Uterus (tissue), 4 donors: ENCODE results near the gene NCDN. TPM values are rescaled to one million over a fixed set of nuclear protein-coding genes. Genes with fewer than 3 reads are reported as not detected.

Experiments
- DNase-seq, 2 donors: peaks; one replicate each; pipeline ENCODE4 v3.0.0-alpha.2; 2019 to 2020
- H3K27ac ChIP-seq, 2 donors: fragments of 200-600 bp; sonication (generic); 1 replicate in 1 of 2; 2 replicates in 1 of 2; pipeline ENCODE4 v1.5.1; 2016 to 2018
- H3K27me3 ChIP-seq, 2 donors: fragments of 200-600 bp; sonication (generic); one replicate each; pipeline ENCODE4 v1.5.1; 2018 to 2019; ENCODE audit warnings: control low read depth in 1 of 2
- H3K36me3 ChIP-seq, 2 donors: fragments of 200-600 bp; sonication (generic); one replicate each; pipeline ENCODE4 v1.5.1; 2019; ENCODE audit warnings: control low read depth in 1 of 2
- H3K4me1 ChIP-seq, 2 donors: fragments of 200-600 bp; sonication (generic); one replicate each; pipeline ENCODE4 v1.5.1; 2018 to 2019; ENCODE audit warnings: control low read depth in 1 of 2
- H3K4me3 ChIP-seq, 2 donors: fragments of 200-600 bp; sonication (generic); 1 replicate in 1 of 2; 2 replicates in 1 of 2; pipeline ENCODE4 v1.5.1; 2018 to 2019; ENCODE audit warnings: mild to moderate bottlenecking in 1 of 2
- H3K9me3 ChIP-seq, 2 donors: fragments of 200-600 bp; sonication (generic); one replicate each; pipeline ENCODE4 v1.5.1; 2019; ENCODE audit warnings: control low read depth in 1 of 2
- CTCF ChIP-seq, 4 experiments: fragments of 200-600 bp in 2 of 4; fragments of 450-650 bp in 2 of 4; sonication (generic) in 2 of 4; IDR thresholded peaks; one replicate each; pipeline ENCODE4 v1.5.1; 2016 to 2019; ENCODE audit warnings: antibody characterized with exemption in 4 of 4, mild to moderate bottlenecking in 2 of 4, moderate library complexity in 1 of 4
- POLR2A ChIP-seq, 2 donors: fragments of 450-650 bp; IDR thresholded peaks; one replicate each; pipeline ENCODE4 v1.6.1; 2016; ENCODE audit warnings: antibody characterized with exemption in 2 of 2, mild to moderate bottlenecking in 1 of 2, moderate library complexity in 1 of 2
- intact Hi-C: fragments of 100-400 bp; cut with DNase I; formaldehyde crosslinking; loops from one replicate; pipeline ENCODE4 v1.15.1; 2023; ENCODE audit warnings: low total_unique reads
- total RNA-seq, 4 donors: library from RNA; depleted of rRNA in 3 of 4; stranded (reverse); fragments of >200 nt in 3 of 4; gene quantifications; one replicate each; pipeline versions ENCODE4 v1.1.0 to v1.2.4, GENCODE V29; 2014 to 2023
- donor health status: DM: yes; HTN: yes; CAD: no.

NCDN gene
- total RNA-seq, 4 donors from 2014 or later = 4.4 to 29.9 (median 17.0) TPM

GRCh38 chr1:35564884-35565741 is 7.5 kb downstream of the NCDN start:
- intact Hi-C loops = loop anchor here (5.0 kb wide), 2 partner anchors 113 to 162 kb away; no protein-coding TSS in a partner anchor
- Histone ChIP-seq H3K9me3 (no peaks in the 10 kb centered on the region), H3K27ac (no peak overlapping the region), H3K4me3 (no peak overlapping the region), H3K27me3 (no peaks in the 10 kb centered on the region), H3K4me1 (peaks cover 0 to 9% of the 10 kb centered on the region in 2 donors), H3K36me3 (no peaks in the 10 kb centered on the region)
- TF ChIP-seq POLR2A (IDR thresholded peaks at IDR 0.05) = no peak
- TF ChIP-seq CTCF (IDR thresholded peaks at IDR 0.05) = no peak
- no peak for DNase-seq

GRCh38 chr1:35565742-35566133 is 8.1 kb downstream of the NCDN start:
- Histone ChIP-seq H3K27ac (no peak overlapping the region), H3K4me3 (no peak overlapping the region), H3K4me1 (peaks cover 0 to 4% of the 10 kb centered on the region in 2 donors), H3K9me3 (no peaks in the 10 kb centered on the region), H3K36me3 (no peaks in the 10 kb centered on the region), H3K27me3 (no peaks in the 10 kb centered on the region)
- TF ChIP-seq CTCF (IDR thresholded peaks at IDR 0.05) (no peak), POLR2A (IDR thresholded peaks at IDR 0.05) (no peak)
- intact Hi-C loops = loop anchor here (5.0 kb wide), 1 partner anchor 162 kb away; no protein-coding TSS in a partner anchor
- DNase-seq = no peak

- Histone ChIP-seq H3K4me3 (no peak overlapping the region), H3K36me3 (no peaks in the 10 kb centered on the region), H3K4me1 (peaks cover 0 to 3% of the 10 kb centered on the region in 2 donors), H3K27me3 (no peaks in the 10 kb centered on the region), H3K27ac (no peak overlapping the region), H3K9me3 (no peaks in the 10 kb centered on the region)
- intact Hi-C loops = loop anchor here (5.0 kb wide), 1 partner anchor 159 kb away; no protein-coding TSS in a partner anchor
- TF ChIP-seq POLR2A (IDR thresholded peaks at IDR 0.05) = no peak
- TF ChIP-seq CTCF (IDR thresholded peaks at IDR 0.05) = no peak
- no peak for DNase-seq
Measured at GRCh38 chr1:35567947-35568558, 10.5 kb downstream of the NCDN start.

DNA sequence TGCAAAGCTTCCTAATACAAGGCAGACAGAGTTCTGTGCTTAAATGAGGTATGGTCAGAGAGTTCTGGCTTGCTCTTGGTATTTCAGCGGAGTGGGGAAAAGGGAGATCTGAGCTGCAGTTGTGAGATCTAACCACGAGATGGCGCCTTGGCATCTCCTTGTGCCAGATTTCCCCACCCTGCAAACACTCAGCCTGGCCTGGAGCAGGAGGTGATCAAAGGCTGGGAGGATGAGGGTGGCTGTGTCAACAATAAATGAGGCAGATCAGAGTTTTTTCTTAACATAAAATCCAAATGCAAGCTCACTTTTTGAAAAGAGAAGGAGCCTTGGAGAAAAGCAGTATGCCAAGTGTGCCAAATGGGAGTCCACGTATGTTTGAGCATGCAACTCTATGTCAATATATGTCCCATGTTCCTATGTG is 11.4 kb downstream of the NCDN start:
- H3K4me1 ChIP-seq = peaks cover 0 to 7% of the 10 kb centered on the region in 2 donors
- H3K27me3 ChIP-seq = no peaks in the 10 kb centered on the region
- TF ChIP-seq CTCF (IDR thresholded peaks at IDR 0.05) (peak; percentile 53 to 80 (median 64)), POLR2A (IDR thresholded peaks at IDR 0.05) (no peak)
- intact Hi-C loops = loop anchor here (5.0 kb wide), 1 partner anchor 158 kb away; no protein-coding TSS in a partner anchor
- peak in 1 of 2 donors; percentile 57 for DNase-seq
- no peaks in the 10 kb centered on the region for H3K36me3 ChIP-seq
- no peak overlapping the region for H3K27ac ChIP-seq
- H3K9me3 ChIP-seq = no peaks in the 10 kb centered on the region
- H3K4me3 ChIP-seq = no peak overlapping the region

GRCh38 chr1:35569936-35570335 is 12.3 kb downstream of the NCDN start:
- Histone ChIP-seq H3K27ac (no peak overlapping the region), H3K4me1 (peaks cover 0 to 7% of the 10 kb centered on the region in 2 donors), H3K27me3 (no peaks in the 10 kb centered on the region), H3K9me3 (no peaks in the 10 kb centered on the region), H3K36me3 (no peaks in the 10 kb centered on the region), H3K4me3 (no peak overlapping the region)
- TF ChIP-seq POLR2A (IDR thresholded peaks at IDR 0.05) = no peak
- no peak for TF ChIP-seq CTCF (IDR thresholded peaks at IDR 0.05)
- DNase-seq = no peak
- intact Hi-C loops = loop anchor here (5.0 kb wide), 1 partner anchor 157 kb away; no protein-coding TSS in a partner anchor
